Heart right ventricle (tissue), 16 donors: Measurements from ENCODE around the gene DGKB. TPM values are rescaled to one million over a fixed set of nuclear protein-coding genes. Genes with fewer than 3 reads are reported as not detected.

Experiments used
- ATAC-seq, 8 donors: fragments of 200-7000 bp; cut with Tn5 transposase; one replicate each; pipeline ENCODE4 v1.9.1; 2020; ENCODE audit warnings: mild to moderate bottlenecking in 8 of 8, moderate library complexity in 8 of 8, moderate number of reproducible peaks in 1 of 8
- DNase-seq, 2 donors: peaks; one replicate each; pipeline ENCODE4 v3.0.0-alpha.2; 2020
- H3K27ac ChIP-seq, 10 donors: fragments of 200-600 bp; sonication (generic) in 2 of 10; one replicate each; pipeline versions ENCODE4 v1.5.0 to v1.8.0; 2020 to 2022; ENCODE audit warnings: mild to moderate bottlenecking in 3 of 10
- H3K27me3 ChIP-seq, 7 donors: fragments of 200-600 bp; one replicate each; pipeline ENCODE4 v1.8.0; 2021 to 2022; ENCODE audit warnings: mild to moderate bottlenecking in 2 of 7
- H3K36me3 ChIP-seq, 9 donors: fragments of 200-600 bp; sonication (generic) in 1 of 9; one replicate each; pipeline versions ENCODE4 v1.5.0 to v1.8.0; 2020 to 2022; ENCODE audit warnings: mild to moderate bottlenecking in 2 of 9
- H3K4me1 ChIP-seq, 9 donors: fragments of 200-600 bp; sonication (generic) in 1 of 9; one replicate each; pipeline versions ENCODE4 v1.5.0 to v1.8.0; 2020 to 2022; ENCODE audit warnings: mild to moderate bottlenecking in 4 of 9
- H3K4me3 ChIP-seq, 10 donors: fragments of 200-600 bp; sonication (generic) in 2 of 10; one replicate each; pipeline versions ENCODE4 v1.5.0 to v1.8.0; 2020 to 2022; ENCODE audit warnings: mild to moderate bottlenecking in 7 of 10, moderate library complexity in 2 of 10
- H3K9me3 ChIP-seq, 11 donors: fragments of 200-600 bp in 10 of 11; sonication (generic) in 2 of 11; one replicate each; pipeline versions ENCODE4 v1.5.0 to v1.8.0; 2013 to 2022; ENCODE audit warnings: mild to moderate bottlenecking in 2 of 11, control low read depth in 1 of 11, moderate library complexity in 1 of 11
- CTCF ChIP-seq, 9 donors: fragments of 200-600 bp; sonication (generic) in 2 of 9; IDR thresholded peaks; one replicate each; pipeline versions ENCODE4 v1.5.0 to v1.8.0; 2021 to 2022; ENCODE audit warnings: antibody characterized with exemption in 9 of 9, mild to moderate bottlenecking in 5 of 9, moderate library complexity in 1 of 9
- WGBS, 2 donors: extraction: QIAGEN DNeasy Blood & Tissue Kit; methylation state at CpG; one replicate each; pipeline ENCODE4 v1.1.7; 2013; ENCODE audit warnings: inconsistent platforms in 1 of 2; 5-methylcytosine and 5-hydroxymethylcytosine counted together
- intact Hi-C, 10 donors: fragments of 100-400 bp; cut with DNase I; formaldehyde crosslinking; loops; one replicate each; pipeline versions ENCODE4 v1.11.1 to v1.14.2; 2022
- polyA plus RNA-seq, 2 donors: library from polyadenylated mRNA; stranded (reverse); fragments of 200-250 nt; gene quantifications; one replicate each; pipeline ENCODE4 v1.2.3, GENCODE V29; 2013
- total RNA-seq, 10 donors: library from RNA; stranded (reverse); fragmentation: NEBNext Ultra II Directional in 3 of 10; extraction: Animal tissue kit (Norgen Biotek cat#: 25700) in 3 of 10; gene quantifications; one replicate each; pipeline versions ENCODE4 v1.2.1 to v1.2.4, GENCODE V29; 2021 to 2023
- donor health status: Arrhythmogenic right ventricular cardiomyopathy.
- donor health status: ischemic (EF 13 %, LVEDD 7.1; RV severe dilation, severe dysfunction).
- donor health status: healthy with polysubstance abuse.
- donor health status: DM: no; HTN: yes; CAD: no.
- donor health status: DM: no; HTN: no; CAD: no.
- donor health status: ischemic (EF 25% LVEDD 6.9; RV normal size, moderate dysfunction).
- donor health status: ischemic (EF 25% LVEDD 5.7; RV mildly dilated, moderate dysfunction).
- donor health status: healthy.
- donor health status: DM: yes; HTN: yes; CAD: no.
- donor health status: Ischemic cardiomyopathy.
- donor health status: ischemic (EF 35%, LVEDD 5.7; RV mildly dilated, moderate dysfunction).
- donor health status: nonischemic (EF 11% LVEDD 7.7; RV severe dilation, severe dysfunction).
- donor health status: DM: yes; HTN: yes; CAD: no.
- donor health status: PGD.
- donor health status: ischemic (EF 29% LVEDD 5.4; RV normal size, mild dysfunction).
- donor health status: nonischemic (EF 23%, LVEDD 6.1; RV moderate dilation, normal function).

Gene DGKB
- total and polyA plus RNA-seq, 12 donors = under 0.01 to 1.2 (median 0.77) TPM

DNA sequence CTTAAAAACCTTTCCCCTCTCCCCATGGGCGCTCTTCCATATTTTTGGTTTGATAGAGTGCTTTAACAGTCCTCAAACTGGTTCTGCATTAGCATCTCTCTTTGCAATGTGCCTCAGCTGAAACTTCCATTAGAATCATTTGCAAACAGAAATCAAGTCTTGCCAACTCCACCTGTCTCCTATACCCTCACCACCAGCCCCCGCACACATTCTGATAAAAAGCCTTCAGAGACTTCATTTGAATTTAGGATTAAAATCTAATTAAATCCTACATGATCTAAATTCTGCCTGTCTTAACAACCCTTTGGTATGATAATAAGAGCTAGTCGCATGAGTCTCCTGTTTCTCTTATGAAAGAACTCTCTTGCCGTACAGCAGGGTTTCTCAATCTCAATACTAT lies 528.2 kb downstream of the DGKB start:
- ATAC-seq = no peak
- H3K4me1 ChIP-seq = peaks cover 0 to 10% (median 6%) of the 10 kb centered on the region in 9 donors
- 94% methylated on average over 4 of the region's 4 CpGs for WGBS, 2 donors
- no peak for DNase-seq
- peaks cover 0 to 5% (median 0%) of the 10 kb centered on the region in 11 donors for H3K9me3 ChIP-seq
- no peak for TF ChIP-seq CTCF (IDR thresholded peaks at IDR 0.05)
- H3K4me3 ChIP-seq = no peak overlapping the region
- no peak overlapping the region for H3K27ac ChIP-seq
- intact Hi-C loops = no loop called here
- H3K27me3 ChIP-seq = no peaks in the 10 kb centered on the region
- H3K36me3 ChIP-seq = no peaks in the 10 kb centered on the region

- WGBS, 2 donors = 78 to 88% methylated on average over 3 of the region's 3 CpGs
- H3K27ac ChIP-seq = no peak overlapping the region
- TF ChIP-seq CTCF (IDR thresholded peaks at IDR 0.05) = no peak
Measured at GRCh38 chr7:14368285-14368684, 534.3 kb downstream of the DGKB start.

DNA sequence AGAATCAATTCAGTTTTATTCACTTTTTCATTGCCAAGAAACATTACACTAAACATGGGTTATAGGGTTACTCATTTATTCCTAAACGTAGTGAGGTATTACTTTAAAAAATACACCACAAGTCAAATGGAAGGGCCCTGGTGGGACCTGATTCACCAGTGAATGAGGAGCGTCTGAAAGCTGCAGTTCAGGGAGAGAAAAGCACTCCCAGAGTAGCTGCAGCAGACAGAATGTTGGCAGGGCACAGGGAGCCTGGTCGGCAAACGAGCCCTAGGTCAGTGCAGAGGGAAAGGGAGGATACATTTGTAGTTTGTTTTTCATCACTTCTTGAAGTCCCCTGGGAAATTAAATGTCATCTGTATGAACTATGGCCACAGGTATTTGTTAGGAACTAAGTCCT lies 551.4 kb downstream of the DGKB start:
- ATAC-seq (peak in 7 of 8 donors; percentile 55 to 89 (median 79)), DNase-seq (peak; percentile 6 to 20)
- Histone ChIP-seq H3K9me3 (no peaks in the 10 kb centered on the region), H3K27me3 (no peaks in the 10 kb centered on the region), H3K4me3 (no peak overlapping the region), H3K36me3 (no peaks in the 10 kb centered on the region), H3K4me1 (peaks cover 0 to 12% (median 0%) of the 10 kb centered on the region in 9 donors), H3K27ac (peak overlapping the region in 1 of 10 donors; percentile 34)
- WGBS, 2 donors = 12 to 27% methylated on average over 4 of the region's 4 CpGs
- no peak for TF ChIP-seq CTCF (IDR thresholded peaks at IDR 0.05)
- intact Hi-C loops = no loop called here

More at GRCh38 chr7:14368285-14368684, 534.3 kb downstream of the DGKB start:
- no peak for ATAC-seq
- Histone ChIP-seq H3K9me3 (peaks cover 0 to 11% (median 0%) of the 10 kb centered on the region in 11 donors), H3K27me3 (no peaks in the 10 kb centered on the region), H3K36me3 (no peaks in the 10 kb centered on the region), H3K4me3 (no peak overlapping the region), H3K4me1 (no peaks in the 10 kb centered on the region)
- intact Hi-C loops = no loop called here
- no peak for DNase-seq

- Histone ChIP-seq H3K4me1 (peaks cover 0 to 14% (median 0%) of the 10 kb centered on the region in 9 donors), H3K4me3 (no peak overlapping the region), H3K36me3 (no peaks in the 10 kb centered on the region), H3K27me3 (no peaks in the 10 kb centered on the region), H3K9me3 (no peaks in the 10 kb centered on the region), H3K27ac (no peak overlapping the region)
- no peak for TF ChIP-seq CTCF (IDR thresholded peaks at IDR 0.05)
- DNase-seq (no peak), ATAC-seq (no peak)
- 40 to 45% methylated on average over 4 of the region's 4 CpGs for WGBS, 2 donors
- intact Hi-C loops = no loop called here
Measured at GRCh38 chr7:14341200-14341775, 561.3 kb downstream of the DGKB start.
